HepG2 (cell line): ENCODE measurements around the gene NMNAT3.

Experiments used
- EP300 ChIP-seq, 3 experiments: sonication (generic) in 1 of 3; formaldehyde crosslinking in 1 of 3; IDR thresholded peaks; 2 replicates each; pipeline versions ENCODE4 v1.5.1 to v1.6.1; 2011 to 2020; ENCODE audit warnings: low read depth in 2 of 3, low read length in 2 of 3, borderline replicate concordance in 1 of 3, improper control_type of control experiment in 1 of 3, mild to moderate bottlenecking in 1 of 3, missing genetic modification reagents in 1 of 3, moderate library complexity in 1 of 3
- FOSL1 ChIP-seq: sonication (generic); formaldehyde crosslinking; IDR thresholded peaks from 2 replicates; pipeline ENCODE4 v1.9.0; 2021; ENCODE audit warnings: missing genetic modification reagents, borderline replicate concordance
- RBAK ChIP-seq: sonication (generic); formaldehyde crosslinking; IDR thresholded peaks from 2 replicates; pipeline ENCODE4 v1.5.1; 2020; ENCODE audit warnings: mild to moderate bottlenecking, missing genetic modification reagents
- SP1 ChIP-seq, 2 experiments: fragments of 450-650 bp in 1 of 2; sonication (generic) in 1 of 2; formaldehyde crosslinking in 1 of 2; IDR thresholded peaks; 2 replicates each; pipeline versions ENCODE4 v1.4.0 to v1.6.1; 2016 to 2020; ENCODE audit warnings: missing genetic modification reagents in 1 of 2
- YY1 ChIP-seq: IDR thresholded peaks from 2 replicates; pipeline ENCODE4 v1.6.1; 2011; ENCODE audit warnings: low read length, low read depth, moderate library complexity, mild to moderate bottlenecking; ENCODE audit not compliant: insufficient read depth, insufficient replicate concordance
- TF ChIP-seq, protein P1 (sequence below): sonication (generic); formaldehyde crosslinking; IDR thresholded peaks from 2 replicates; pipeline ENCODE4 v1.8.0; 2022; ENCODE audit warnings: mild to moderate bottlenecking, missing genetic modification reagents

- TF ChIP-seq YY1 (no peak), EP300 (IDR thresholded peaks at IDR 0.05; ENCODE audit: low read depth in 2 of 2, low read length in 2 of 2) (no peak), EP300 (CRISPR knock-in tag; IDR thresholded peaks at IDR 0.05; ENCODE audit: borderline replicate concordance) (no peak), SP1 (IDR thresholded peaks at IDR 0.05) (no peak), SP1 (CRISPR knock-in tag; IDR thresholded peaks at IDR 0.05) (no peak), RBAK (CRISPR knock-in tag) (no peak), FOSL1 (CRISPR knock-in tag) (no peak)
- TF ChIP-seq, protein P1, sequence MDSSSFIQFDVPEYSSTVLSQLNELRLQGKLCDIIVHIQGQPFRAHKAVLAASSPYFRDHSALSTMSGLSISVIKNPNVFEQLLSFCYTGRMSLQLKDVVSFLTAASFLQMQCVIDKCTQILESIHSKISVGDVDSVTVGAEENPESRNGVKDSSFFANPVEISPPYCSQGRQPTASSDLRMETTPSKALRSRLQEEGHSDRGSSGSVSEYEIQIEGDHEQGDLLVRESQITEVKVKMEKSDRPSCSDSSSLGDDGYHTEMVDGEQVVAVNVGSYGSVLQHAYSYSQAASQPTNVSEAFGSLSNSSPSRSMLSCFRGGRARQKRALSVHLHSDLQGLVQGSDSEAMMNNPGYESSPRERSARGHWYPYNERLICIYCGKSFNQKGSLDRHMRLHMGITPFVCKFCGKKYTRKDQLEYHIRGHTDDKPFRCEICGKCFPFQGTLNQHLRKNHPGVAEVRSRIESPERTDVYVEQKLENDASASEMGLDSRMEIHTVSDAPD: no peak
Observed at GRCh38 chr3:139564294-139564861, 113.4 kb downstream of the NMNAT3 start.
